Measurements from ENCODE around the gene TTLL4. TPM values are rescaled to one million over a fixed set of nuclear protein-coding genes. Genes with fewer than 3 reads are reported as not detected.

TTLL4 gene
- total and polyA plus RNA-seq, 2 of the 8 experiments (the other 6 are each of a cell fraction or from before 2014, with no cell fraction given): 71.1 to 105 TPM

DNA sequence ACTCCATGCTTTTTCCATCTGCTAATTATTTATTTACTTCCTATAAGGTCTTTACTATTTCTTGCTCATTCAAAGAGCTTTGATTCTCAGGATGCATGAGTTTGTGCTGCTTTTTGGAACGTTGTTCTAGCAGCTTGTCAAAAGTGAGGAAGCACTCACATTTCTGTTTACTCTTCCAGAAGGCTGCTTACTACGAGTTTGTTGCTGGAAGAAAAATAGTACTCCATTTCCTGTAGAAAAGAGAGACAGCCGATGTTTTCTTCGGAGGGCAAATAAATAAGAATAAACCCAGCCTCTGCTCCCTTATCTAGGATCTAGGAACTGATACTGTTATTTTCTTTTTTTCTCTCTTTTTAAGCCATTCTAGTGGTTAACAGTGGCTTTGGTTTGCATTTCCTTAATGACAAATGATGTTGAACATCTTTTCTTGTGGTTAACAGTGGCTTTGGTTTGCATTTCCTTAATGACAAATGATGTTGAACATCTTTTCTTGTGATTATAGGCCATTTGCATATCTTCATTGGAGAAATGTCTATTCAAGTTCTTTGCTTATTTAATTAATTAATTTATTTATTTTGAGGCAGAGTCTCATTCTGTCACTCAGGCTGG, 91.9 kb downstream of the TTLL4 start:
- no peak overlapping the region for H3K4me3 ChIP-seq (ENCODE audit: extremely low read depth in 1 of 4, insufficient read depth in 2 of 4, low read depth in 3 of 4, low read length in 4 of 4)
- H3K4me1 ChIP-seq (replicated peaks in 1 of 4; ENCODE audit: control insufficient read depth in 3 of 4, insufficient read depth in 4 of 4, low read length in 3 of 4): peaks cover 0 to 14% (median 5%) of the 10 kb centered on the region in 4 experiments; a peak in 4 of 7 replicates
- no peak for FAIRE-seq
- H2BK20ac ChIP-seq (ENCODE audit: low read length): no peak overlapping the region
- peaks cover 0 to 8% of the 10 kb centered on the region in 2 experiments; a peak in 2 of 4 replicates for H3K9me3 ChIP-seq (ENCODE audit: insufficient read depth in 2 of 2, low read depth in 1 of 2, low read length in 1 of 2)
- H2BK120ac ChIP-seq (replicated peaks; ENCODE audit: low read depth, low read length): no peak overlapping the region
- no peak overlapping the region; the same call in 1 of the 2 replicates for H2AK5ac ChIP-seq (ENCODE audit: low read depth, low read length)
- H3K79me2 ChIP-seq (ENCODE audit: control insufficient read depth in 1 of 2, insufficient read depth in 2 of 2, low read length in 2 of 2): no peaks in the 10 kb centered on the region
- H3K9ac ChIP-seq (replicated peaks in 1 of 4; ENCODE audit: extremely low read depth in 1 of 4, low read depth in 3 of 4, low read length in 3 of 4): no peak overlapping the region
- H3K56ac ChIP-seq (replicated peaks; ENCODE audit: insufficient read length, low read depth, low read length): no peak overlapping the region
- POLR2A ChIA-PET (ENCODE audit: partially characterized antibody): no interaction called here
- DNase-seq (ENCODE audit: low read depth in 1 of 2, low spot score in 2 of 2): no peak
- H2AFZ ChIP-seq (ENCODE audit: low read length): no peak overlapping the region
- no peak overlapping the region for H2BK15ac ChIP-seq (ENCODE audit: low read length)
- H3K14ac ChIP-seq (ENCODE audit: insufficient read length): no peak overlapping the region
- no peak overlapping the region for H3K4me2 ChIP-seq (ENCODE audit: insufficient read depth in 1 of 2, low read depth in 2 of 2, low read length in 2 of 2)
- H2BK5ac ChIP-seq (ENCODE audit: low read depth, low read length): no peak overlapping the region
- no peak overlapping the region for H2BK12ac ChIP-seq (ENCODE audit: low read depth, low read length)
- 91% methylated on average over 4 of the region's 4 CpGs; no CpG with 5 or more reads in 1 of the 2 experiments for WGBS, 2 experiments (ENCODE audit: extremely low coverage in 1 of 2, insufficient coverage in 1 of 2, insufficient read length in 1 of 2, insufficient replicate concordance in 2 of 2, low coverage in 1 of 2, low lambda C conversion rate in 2 of 2, missing lambda C conversion rate in 1 of 2)
- no peaks in the 10 kb centered on the region for H3K27me3 ChIP-seq (replicated peaks in 1 of 4; ENCODE audit: control insufficient read depth in 3 of 4, extremely low read depth in 1 of 4, insufficient read depth in 3 of 4, low read length in 3 of 4)
- no peak overlapping the region for H3K18ac ChIP-seq (ENCODE audit: extremely low read depth, low read length)
- no peaks in the 10 kb centered on the region for H3K79me1 ChIP-seq (ENCODE audit: low read depth, low read length)
- H4K5ac ChIP-seq (ENCODE audit: insufficient read length, low read depth, low read length): no peak overlapping the region
- no peak overlapping the region for H4K91ac ChIP-seq (replicated peaks; ENCODE audit: insufficient read length, low read length)
- no peaks in the 10 kb centered on the region for H4K20me1 ChIP-seq (replicated peaks in 1 of 2; ENCODE audit: control insufficient read depth in 1 of 2, insufficient read depth in 2 of 2, low read length in 2 of 2)
- no peak overlapping the region for H3K27ac ChIP-seq (ENCODE audit: low read depth, low read length)
- H3K36me3 ChIP-seq (ENCODE audit: control insufficient read depth in 2 of 4, insufficient read depth in 4 of 4, low read length in 3 of 4): no peaks in the 10 kb centered on the region
- no peak overlapping the region for H3K4ac ChIP-seq (replicated peaks; ENCODE audit: insufficient read length, low read depth, low read length)
- CTCF ChIA-PET (ENCODE audit: partially characterized antibody): interaction anchor here (0.6 to 2.5 kb wide), 4 partner anchors 17 to 348 kb away, joined by 3 to 7 read pairs (median 3); no protein-coding TSS in a partner anchor
- no peaks in the 10 kb centered on the region for H3K23me2 ChIP-seq (ENCODE audit: low read depth, low read length)
- no peak overlapping the region for H4K8ac ChIP-seq (ENCODE audit: extremely low read depth, insufficient read depth, low read length)
- H3K23ac ChIP-seq (ENCODE audit: insufficient read length): no peak overlapping the region
- TF ChIP-seq RBBP5 (IDR thresholded peaks at IDR 0.05; ENCODE audit: borderline replicate concordance, low read depth, low read length) (no peak), SP1 (IDR thresholded peaks at IDR 0.05; ENCODE audit: low read depth, low read length) (no peak), SRF (IDR thresholded peaks at IDR 0.05; ENCODE audit: low read depth, low read length) (no peak), SIRT6 (IDR thresholded peaks at IDR 0.05; ENCODE audit: low read length) (no peak), YY1 (IDR thresholded peaks at IDR 0.05; ENCODE audit: low read depth, low read length) (no peak), EP300 (IDR thresholded peaks at IDR 0.05; ENCODE audit: borderline replicate concordance in 1 of 2, low read depth in 2 of 2, low read length in 2 of 2) (no peak), NRF1 (IDR thresholded peaks at IDR 0.05; ENCODE audit: low read depth, low read length) (no peak), JUND (IDR thresholded peaks at IDR 0.05; ENCODE audit: low read length) (no peak), POLR2A (IDR thresholded peaks at IDR 0.05; ENCODE audit: control extremely low read depth in 1 of 2, low read depth in 2 of 2, low read length in 2 of 2) (no peak), CBX8 (IDR thresholded peaks at IDR 0.05; ENCODE audit: borderline replicate concordance, low read depth, low read length) (no peak), CBX5 (IDR thresholded peaks at IDR 0.05; ENCODE audit: low read depth, low read length) (no peak)
- TF ChIP-seq, protein P1, sequence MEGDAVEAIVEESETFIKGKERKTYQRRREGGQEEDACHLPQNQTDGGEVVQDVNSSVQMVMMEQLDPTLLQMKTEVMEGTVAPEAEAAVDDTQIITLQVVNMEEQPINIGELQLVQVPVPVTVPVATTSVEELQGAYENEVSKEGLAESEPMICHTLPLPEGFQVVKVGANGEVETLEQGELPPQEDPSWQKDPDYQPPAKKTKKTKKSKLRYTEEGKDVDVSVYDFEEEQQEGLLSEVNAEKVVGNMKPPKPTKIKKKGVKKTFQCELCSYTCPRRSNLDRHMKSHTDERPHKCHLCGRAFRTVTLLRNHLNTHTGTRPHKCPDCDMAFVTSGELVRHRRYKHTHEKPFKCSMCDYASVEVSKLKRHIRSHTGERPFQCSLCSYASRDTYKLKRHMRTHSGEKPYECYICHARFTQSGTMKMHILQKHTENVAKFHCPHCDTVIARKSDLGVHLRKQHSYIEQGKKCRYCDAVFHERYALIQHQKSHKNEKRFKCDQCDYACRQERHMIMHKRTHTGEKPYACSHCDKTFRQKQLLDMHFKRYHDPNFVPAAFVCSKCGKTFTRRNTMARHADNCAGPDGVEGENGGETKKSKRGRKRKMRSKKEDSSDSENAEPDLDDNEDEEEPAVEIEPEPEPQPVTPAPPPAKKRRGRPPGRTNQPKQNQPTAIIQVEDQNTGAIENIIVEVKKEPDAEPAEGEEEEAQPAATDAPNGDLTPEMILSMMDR (IDR thresholded peaks at IDR 0.05; ENCODE audit: control extremely low read depth in 1 of 3, insufficient read depth in 1 of 3, low read depth in 1 of 3, low read length in 3 of 3): no peak

Measured in H1 (cell line).